ENCODE measurements around the gene KLHL42. TPM values are rescaled to one million over a fixed set of nuclear protein-coding genes. Genes with fewer than 3 reads are reported as not detected.

Gene KLHL42
- total and polyA plus RNA-seq, 4 donors = 7.5 to 32.5 (median 15.3) TPM

DNA sequence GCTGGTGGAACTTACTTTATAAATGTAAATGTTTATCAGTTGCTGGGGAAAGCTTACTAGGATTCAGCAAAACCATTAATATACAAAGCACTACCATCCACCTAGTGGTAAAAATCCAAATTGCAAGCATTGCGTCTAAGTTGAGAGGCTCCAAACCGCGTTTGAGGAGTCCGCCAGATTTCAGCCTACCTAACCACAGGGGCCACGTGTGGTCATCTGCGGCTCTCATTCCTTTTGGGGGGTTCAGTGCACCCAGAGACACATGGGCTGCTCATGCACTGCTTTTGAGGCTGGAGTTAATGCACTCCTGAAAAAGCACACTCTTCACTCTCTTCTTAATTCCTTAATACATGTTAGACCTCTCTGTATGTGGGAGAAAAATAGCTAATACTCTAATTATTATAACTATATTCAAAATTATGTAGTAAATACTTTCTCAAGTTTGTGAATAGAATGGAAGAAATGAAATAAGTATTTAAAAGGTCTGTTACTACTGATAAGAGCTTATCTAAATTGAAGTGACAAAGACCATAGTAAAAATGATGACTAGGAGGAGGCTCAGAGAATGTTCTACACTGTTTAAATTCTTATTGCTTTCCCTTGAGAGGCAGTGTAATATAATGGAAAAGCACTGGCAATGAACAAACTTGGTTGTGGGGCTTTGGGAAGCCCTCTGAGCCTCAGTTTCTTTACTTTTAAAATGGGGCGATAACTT, 41.4 kb downstream of the KLHL42 start:
- Histone ChIP-seq H3K27me3 (ENCODE audit: control insufficient read depth in 3 of 3, insufficient read depth in 3 of 3, low read length in 2 of 3) (no peaks in the 10 kb centered on the region), H3K4me3 (no peak overlapping the region), H3K9ac (ENCODE audit: insufficient read depth in 1 of 2, low read length in 2 of 2) (no peak overlapping the region), H3K9me3 (ENCODE audit: control insufficient read depth in 4 of 4, insufficient read depth in 3 of 4, low read length in 3 of 4) (no peaks in the 10 kb centered on the region), H3K4me1 (ENCODE audit: control insufficient read depth in 5 of 5, insufficient read depth in 5 of 5, low read length in 5 of 5) (peaks cover 0 to 14% (median 0%) of the 10 kb centered on the region in 5 donors), H3K36me3 (ENCODE audit: control insufficient read depth in 4 of 4, insufficient read depth in 4 of 4, low read length in 4 of 4) (no peaks in the 10 kb centered on the region), H3K27ac (ENCODE audit: low read depth in 1 of 2, low read length in 1 of 2) (no peak overlapping the region)
- DNase-seq (peak; percentile 56 to 89 (median 88)), ATAC-seq (ENCODE audit: insufficient read depth, low FRiP score) (peak; percentile 74)
- WGBS, 2 donors = 14 to 15% methylated on average over 7 of the region's 7 CpGs
- TF ChIP-seq, protein P1, sequence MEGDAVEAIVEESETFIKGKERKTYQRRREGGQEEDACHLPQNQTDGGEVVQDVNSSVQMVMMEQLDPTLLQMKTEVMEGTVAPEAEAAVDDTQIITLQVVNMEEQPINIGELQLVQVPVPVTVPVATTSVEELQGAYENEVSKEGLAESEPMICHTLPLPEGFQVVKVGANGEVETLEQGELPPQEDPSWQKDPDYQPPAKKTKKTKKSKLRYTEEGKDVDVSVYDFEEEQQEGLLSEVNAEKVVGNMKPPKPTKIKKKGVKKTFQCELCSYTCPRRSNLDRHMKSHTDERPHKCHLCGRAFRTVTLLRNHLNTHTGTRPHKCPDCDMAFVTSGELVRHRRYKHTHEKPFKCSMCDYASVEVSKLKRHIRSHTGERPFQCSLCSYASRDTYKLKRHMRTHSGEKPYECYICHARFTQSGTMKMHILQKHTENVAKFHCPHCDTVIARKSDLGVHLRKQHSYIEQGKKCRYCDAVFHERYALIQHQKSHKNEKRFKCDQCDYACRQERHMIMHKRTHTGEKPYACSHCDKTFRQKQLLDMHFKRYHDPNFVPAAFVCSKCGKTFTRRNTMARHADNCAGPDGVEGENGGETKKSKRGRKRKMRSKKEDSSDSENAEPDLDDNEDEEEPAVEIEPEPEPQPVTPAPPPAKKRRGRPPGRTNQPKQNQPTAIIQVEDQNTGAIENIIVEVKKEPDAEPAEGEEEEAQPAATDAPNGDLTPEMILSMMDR (IDR thresholded peaks at IDR 0.05; ENCODE audit: control extremely low read depth, extremely low read depth) = peak; percentile 50

DNA sequence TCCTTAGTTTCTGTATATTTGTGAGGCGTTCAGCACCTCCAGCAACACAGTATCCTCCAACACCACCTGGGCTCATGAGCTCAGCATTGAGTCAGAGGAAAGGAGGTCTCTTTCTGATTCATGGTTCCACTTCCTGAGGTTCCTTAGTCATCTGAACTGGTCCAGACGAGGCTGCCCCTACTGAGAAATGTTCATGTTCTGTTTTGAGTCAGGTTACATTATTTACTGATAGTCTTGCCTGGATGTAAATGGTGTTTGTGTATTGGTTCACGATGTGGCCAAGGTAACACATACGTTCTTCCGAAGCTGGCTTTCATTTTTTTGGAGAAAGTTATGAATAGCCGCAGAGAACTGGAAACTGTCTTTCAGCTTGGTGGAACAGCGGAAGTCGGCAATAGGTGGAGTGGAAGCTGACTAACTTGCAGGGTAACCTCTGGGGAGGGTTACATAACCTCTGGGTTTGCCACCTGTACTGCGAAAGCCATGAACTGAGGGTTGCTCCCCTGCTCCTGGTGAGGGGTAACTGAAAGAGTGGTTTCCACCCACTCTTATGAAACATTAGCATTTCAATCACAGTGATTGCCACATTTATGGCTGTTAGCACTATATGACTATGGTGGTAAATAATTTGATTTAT, 42.2 kb downstream of the KLHL42 start:
- no peak overlapping the region for H3K9ac ChIP-seq (ENCODE audit: insufficient read depth in 1 of 2, low read length in 2 of 2)
- no peaks in the 10 kb centered on the region for H3K36me3 ChIP-seq (ENCODE audit: control insufficient read depth in 4 of 4, insufficient read depth in 4 of 4, low read length in 4 of 4)
- H3K9me3 ChIP-seq (ENCODE audit: control insufficient read depth in 4 of 4, insufficient read depth in 3 of 4, low read length in 3 of 4) = no peaks in the 10 kb centered on the region
- WGBS, 2 donors = 73 to 74% methylated on average over 9 of the region's 9 CpGs
- ATAC-seq (ENCODE audit: insufficient read depth, low FRiP score) (no peak), DNase-seq (no peak)
- peaks cover 0 to 14% (median 0%) of the 10 kb centered on the region in 5 donors for H3K4me1 ChIP-seq (ENCODE audit: control insufficient read depth in 5 of 5, insufficient read depth in 5 of 5, low read length in 5 of 5)
- no peak overlapping the region for H3K27ac ChIP-seq (ENCODE audit: low read depth in 1 of 2, low read length in 1 of 2)
- H3K27me3 ChIP-seq (ENCODE audit: control insufficient read depth in 3 of 3, insufficient read depth in 3 of 3, low read length in 2 of 3) = no peaks in the 10 kb centered on the region
- TF ChIP-seq, protein P1 (IDR thresholded peaks at IDR 0.05; ENCODE audit: control extremely low read depth, extremely low read depth) = no peak
- no peak overlapping the region for H3K4me3 ChIP-seq

DNA sequence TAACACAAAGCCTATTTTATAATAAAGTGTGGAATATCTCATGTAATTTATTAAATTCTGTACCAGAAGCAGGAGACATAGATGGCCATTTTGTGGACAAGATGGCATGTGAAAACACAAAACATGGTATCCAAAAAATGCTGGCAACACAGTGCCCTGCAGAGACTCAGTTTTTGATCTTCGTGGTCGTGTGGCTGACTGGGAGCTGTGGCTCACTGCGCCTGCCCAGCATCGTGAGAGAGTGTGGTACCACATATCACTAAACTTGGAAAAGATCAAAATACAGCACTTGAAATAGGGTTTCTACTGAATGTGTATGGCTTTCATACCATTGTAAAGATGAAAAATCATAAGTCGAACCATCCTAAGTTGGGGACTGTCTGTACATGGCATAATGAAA, 43.0 kb downstream of the KLHL42 start:
- TF ChIP-seq, protein P1 (IDR thresholded peaks at IDR 0.05; ENCODE audit: control extremely low read depth, extremely low read depth) = no peak
- H3K4me1 ChIP-seq (ENCODE audit: control insufficient read depth in 5 of 5, insufficient read depth in 5 of 5, low read length in 5 of 5) = peaks cover 0 to 10% (median 0%) of the 10 kb centered on the region in 5 donors
- DNase-seq (no peak), ATAC-seq (ENCODE audit: insufficient read depth, low FRiP score) (no peak)
- no peaks in the 10 kb centered on the region for H3K36me3 ChIP-seq (ENCODE audit: control insufficient read depth in 4 of 4, insufficient read depth in 4 of 4, low read length in 4 of 4)
- WGBS, 2 donors = 87 to 94% methylated on average over 5 of the region's 5 CpGs
- H3K9me3 ChIP-seq (ENCODE audit: control insufficient read depth in 4 of 4, insufficient read depth in 3 of 4, low read length in 3 of 4) = no peaks in the 10 kb centered on the region
- H3K27me3 ChIP-seq (ENCODE audit: control insufficient read depth in 3 of 3, insufficient read depth in 3 of 3, low read length in 2 of 3) = no peaks in the 10 kb centered on the region
- no peak overlapping the region for H3K9ac ChIP-seq (ENCODE audit: insufficient read depth in 1 of 2, low read length in 2 of 2)
- no peak overlapping the region for H3K4me3 ChIP-seq
- H3K27ac ChIP-seq (ENCODE audit: low read depth in 1 of 2, low read length in 1 of 2) = no peak overlapping the region

All from lung (tissue), 12 donors.